ENCODE data around the gene PPT1. TPM values are rescaled to one million over a fixed set of nuclear protein-coding genes. Genes with fewer than 3 reads are reported as not detected.

PPT1 gene
- total RNA-seq, 4 donors from 2014 or later, result 53.0 to 90.6 (median 65.7) TPM

DNA sequence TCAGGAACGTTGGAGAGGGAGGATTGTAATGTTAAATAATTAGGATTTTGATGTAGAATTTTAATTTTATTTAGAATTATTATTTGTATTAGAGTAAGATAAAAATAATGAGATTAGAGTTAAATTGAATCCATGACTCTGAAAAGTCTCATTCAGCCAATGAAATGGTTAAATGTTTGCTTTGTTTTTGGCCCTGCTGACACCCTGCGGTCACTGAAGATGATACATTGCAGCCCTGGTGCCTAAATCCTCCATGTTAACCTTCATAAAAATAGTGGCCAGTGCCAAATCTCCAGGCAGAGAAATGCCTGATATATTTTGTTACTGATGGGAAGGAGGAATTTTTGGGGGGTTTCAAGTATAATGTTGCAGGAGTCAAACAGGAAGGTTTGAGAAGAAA, 36.8 kb upstream of the PPT1 start:
- no peak for ATAC-seq
- no peaks in the 10 kb centered on the region for H3K36me3 ChIP-seq
- WGBS, 2 donors (ENCODE audit: low coverage in 1 of 2), result 29 to 51% methylated on average over 2 of the region's 2 CpGs
- no peaks in the 10 kb centered on the region for H3K9me3 ChIP-seq
- peaks cover 0 to 7% (median 0%) of the 10 kb centered on the region in 3 donors for H3K4me1 ChIP-seq
- peaks cover 50% of the 10 kb centered on the region for H3K27me3 ChIP-seq
- H3K4me3 ChIP-seq, result no peak overlapping the region
- no peak for TF ChIP-seq POLR2A (IDR thresholded peaks at IDR 0.05)
- TF ChIP-seq POLR2AphosphoS5 (IDR thresholded peaks at IDR 0.05), result no peak
- no peak for TF ChIP-seq EP300 (IDR thresholded peaks at IDR 0.05)
- TF ChIP-seq, protein P1, sequence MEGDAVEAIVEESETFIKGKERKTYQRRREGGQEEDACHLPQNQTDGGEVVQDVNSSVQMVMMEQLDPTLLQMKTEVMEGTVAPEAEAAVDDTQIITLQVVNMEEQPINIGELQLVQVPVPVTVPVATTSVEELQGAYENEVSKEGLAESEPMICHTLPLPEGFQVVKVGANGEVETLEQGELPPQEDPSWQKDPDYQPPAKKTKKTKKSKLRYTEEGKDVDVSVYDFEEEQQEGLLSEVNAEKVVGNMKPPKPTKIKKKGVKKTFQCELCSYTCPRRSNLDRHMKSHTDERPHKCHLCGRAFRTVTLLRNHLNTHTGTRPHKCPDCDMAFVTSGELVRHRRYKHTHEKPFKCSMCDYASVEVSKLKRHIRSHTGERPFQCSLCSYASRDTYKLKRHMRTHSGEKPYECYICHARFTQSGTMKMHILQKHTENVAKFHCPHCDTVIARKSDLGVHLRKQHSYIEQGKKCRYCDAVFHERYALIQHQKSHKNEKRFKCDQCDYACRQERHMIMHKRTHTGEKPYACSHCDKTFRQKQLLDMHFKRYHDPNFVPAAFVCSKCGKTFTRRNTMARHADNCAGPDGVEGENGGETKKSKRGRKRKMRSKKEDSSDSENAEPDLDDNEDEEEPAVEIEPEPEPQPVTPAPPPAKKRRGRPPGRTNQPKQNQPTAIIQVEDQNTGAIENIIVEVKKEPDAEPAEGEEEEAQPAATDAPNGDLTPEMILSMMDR (IDR thresholded peaks at IDR 0.05), result no peak
- no peak overlapping the region for H3K27ac ChIP-seq

DNA sequence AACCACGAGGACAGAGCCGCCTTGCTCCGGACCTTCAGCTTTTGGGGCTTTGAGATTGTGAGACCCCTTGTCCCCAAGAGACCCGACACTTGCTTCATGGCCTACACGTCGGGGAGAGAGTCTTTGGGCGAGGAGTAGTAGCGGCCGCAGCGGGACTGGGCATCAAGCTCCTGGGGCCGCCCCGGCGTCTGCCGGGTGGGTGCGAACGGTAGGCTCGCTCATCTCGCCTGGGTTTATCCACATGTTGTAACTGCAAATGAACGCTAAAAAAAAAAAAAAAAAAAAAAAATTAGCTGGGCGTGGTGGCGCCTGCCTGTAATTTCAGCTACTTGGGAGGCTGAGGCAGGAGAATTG, 36.2 kb upstream of the PPT1 start:
- H3K27ac ChIP-seq, result no peak overlapping the region
- H3K4me3 ChIP-seq, result peak overlapping the region in 1 of 2 donors; percentile 41
- peaks cover 50% of the 10 kb centered on the region for H3K27me3 ChIP-seq
- no peak for ATAC-seq
- H3K4me1 ChIP-seq, result peaks cover 0 to 7% (median 0%) of the 10 kb centered on the region in 3 donors
- WGBS, 2 donors (ENCODE audit: low coverage in 1 of 2), result 60% methylated on average over 4 of the region's 21 CpGs; no CpG with 5 or more reads in 1 of the 2 donors
- H3K9me3 ChIP-seq, result no peaks in the 10 kb centered on the region
- TF ChIP-seq POLR2A (IDR thresholded peaks at IDR 0.05) (no peak), POLR2AphosphoS5 (IDR thresholded peaks at IDR 0.05) (no peak), EP300 (IDR thresholded peaks at IDR 0.05) (no peak)
- TF ChIP-seq, protein P1 (IDR thresholded peaks at IDR 0.05), result no peak
- H3K36me3 ChIP-seq, result no peaks in the 10 kb centered on the region

DNA sequence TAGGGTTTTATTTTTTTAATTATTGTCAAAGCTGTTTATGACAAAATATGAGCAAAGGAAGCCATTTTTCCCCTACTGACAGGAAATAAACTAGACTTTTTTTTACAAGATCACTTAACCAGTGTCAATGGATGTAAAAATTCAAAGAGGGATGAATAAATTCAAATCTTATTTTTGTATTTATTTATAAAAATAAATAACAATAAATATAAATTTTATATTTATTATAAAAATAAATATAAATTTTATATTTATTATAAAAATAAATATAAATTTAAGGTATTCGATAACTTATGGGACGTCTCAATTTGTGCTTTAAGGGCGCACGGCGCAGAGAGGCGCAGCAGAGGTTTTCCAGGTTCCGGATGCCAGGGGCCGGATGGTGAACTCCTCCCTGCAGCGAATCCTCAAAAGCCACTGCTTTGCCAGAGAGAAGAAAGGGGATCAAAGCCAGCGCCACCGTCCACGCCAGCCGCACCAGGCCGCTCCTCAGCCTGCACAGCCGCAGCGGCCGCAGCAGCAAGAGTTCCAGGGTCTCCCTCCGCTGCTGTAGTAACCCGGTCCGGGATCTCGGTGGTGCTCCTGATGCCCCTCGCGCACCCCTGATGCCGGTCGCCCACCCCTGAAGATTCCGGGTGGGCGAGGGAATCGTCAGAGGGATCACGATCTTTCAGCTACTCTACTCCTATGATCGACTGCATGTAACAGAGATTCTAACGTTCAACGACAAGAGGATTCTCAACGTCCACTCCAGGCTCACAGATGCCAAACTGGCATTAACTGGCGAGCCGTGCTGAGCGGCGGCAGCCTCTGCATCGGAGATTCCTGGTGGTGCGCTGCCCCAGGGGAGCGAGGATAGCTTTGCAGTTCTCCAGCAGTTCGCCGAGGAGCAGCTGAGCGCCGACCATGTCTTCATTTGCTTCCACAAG, 35.6 kb upstream of the PPT1 start:
- 32 to 40% methylated on average over 10 to 29 of the region's 44 CpGs for WGBS, 2 donors (ENCODE audit: low coverage in 1 of 2)
- H3K27me3 ChIP-seq, result peaks cover 54% of the 10 kb centered on the region
- no peak for ATAC-seq
- TF ChIP-seq POLR2A (IDR thresholded peaks at IDR 0.05), result no peak
- no peak for TF ChIP-seq POLR2AphosphoS5 (IDR thresholded peaks at IDR 0.05)
- TF ChIP-seq, protein P1 (IDR thresholded peaks at IDR 0.05), result no peak
- peak overlapping the region in 1 of 2 donors; percentile 41 for H3K4me3 ChIP-seq
- H3K4me1 ChIP-seq, result peaks cover 0 to 7% (median 0%) of the 10 kb centered on the region in 3 donors
- no peaks in the 10 kb centered on the region for H3K36me3 ChIP-seq
- no peaks in the 10 kb centered on the region for H3K9me3 ChIP-seq
- H3K27ac ChIP-seq, result no peak overlapping the region

DNA sequence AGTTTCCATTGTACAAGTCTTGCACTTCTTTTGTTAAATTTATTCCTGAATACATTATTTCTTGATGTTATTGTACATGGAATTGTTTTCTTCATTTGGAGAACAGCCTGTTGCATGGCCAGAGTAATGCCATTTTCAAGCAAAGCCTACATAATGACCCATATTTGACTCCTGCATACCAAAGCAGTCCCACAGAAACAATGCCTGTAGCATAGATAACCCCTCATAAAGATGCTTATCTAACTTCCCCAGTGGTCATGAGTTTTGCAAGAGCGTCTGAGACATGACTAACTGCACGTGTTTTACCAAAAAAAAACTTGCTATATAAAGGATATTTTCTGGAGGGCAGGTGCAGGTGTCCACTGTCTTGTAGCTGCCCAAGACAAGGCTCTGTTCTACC, 33.8 kb upstream of the PPT1 start:
- Histone ChIP-seq H3K27me3 (peaks cover 66% of the 10 kb centered on the region), H3K4me3 (no peak overlapping the region), H3K36me3 (no peaks in the 10 kb centered on the region), H3K9me3 (no peaks in the 10 kb centered on the region), H3K4me1 (peaks cover 0 to 7% (median 0%) of the 10 kb centered on the region in 3 donors), H3K27ac (no peak overlapping the region)
- TF ChIP-seq, protein P1 (IDR thresholded peaks at IDR 0.05), result no peak
- no peak for TF ChIP-seq POLR2AphosphoS5 (IDR thresholded peaks at IDR 0.05)
- no peak for TF ChIP-seq POLR2A (IDR thresholded peaks at IDR 0.05)
- no peak for TF ChIP-seq EP300 (IDR thresholded peaks at IDR 0.05)
- 47 to 63% methylated on average over 2 of the region's 2 CpGs for WGBS, 2 donors (ENCODE audit: low coverage in 1 of 2)
- ATAC-seq, result no peak

DNA sequence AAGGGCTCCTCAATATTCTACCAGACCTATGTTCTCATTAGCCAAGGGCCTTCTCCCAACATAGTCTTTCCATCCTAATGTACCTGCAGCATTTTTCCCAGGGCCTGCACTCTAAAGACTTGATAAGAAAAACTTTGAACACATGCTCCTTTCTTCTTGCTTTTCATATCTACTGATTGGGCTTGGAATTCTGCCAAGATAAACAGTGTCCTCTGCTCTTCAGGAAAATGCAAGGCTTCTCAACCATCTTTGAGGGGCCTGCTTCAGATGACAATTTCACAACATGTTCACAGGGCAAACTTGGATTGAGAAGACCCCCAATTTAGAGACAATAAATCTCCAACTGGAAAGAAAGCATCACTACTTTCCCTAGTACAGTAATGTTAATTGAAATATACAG, 25.8 kb upstream of the PPT1 start:
- no peaks in the 10 kb centered on the region for H3K9me3 ChIP-seq

More for the DNA sequence above, 25.8 kb upstream of the PPT1 start:
- H3K27me3 ChIP-seq, result peaks cover 37% of the 10 kb centered on the region
- no peak for TF ChIP-seq EP300 (IDR thresholded peaks at IDR 0.05)
- TF ChIP-seq POLR2AphosphoS5 (IDR thresholded peaks at IDR 0.05), result no peak
- TF ChIP-seq, protein P1 (IDR thresholded peaks at IDR 0.05), result no peak
- no peak for TF ChIP-seq POLR2A (IDR thresholded peaks at IDR 0.05)
- H3K4me3 ChIP-seq, result no peak overlapping the region
- H3K36me3 ChIP-seq, result no peaks in the 10 kb centered on the region
- no peak for ATAC-seq
- H3K4me1 ChIP-seq, result no peaks in the 10 kb centered on the region
- no peak overlapping the region for H3K27ac ChIP-seq

Data from gastroesophageal sphincter (tissue), 4 donors.